Progenitor cell of endocrine pancreas (in vitro differentiated cells): Measurements from ENCODE around the gene SLC25A43. TPM values are rescaled to one million over a fixed set of nuclear protein-coding genes. Genes with fewer than 3 reads are reported as not detected.

Experiments
- DNase-seq: peaks from one replicate; pipeline ENCODE4 v3.0.0; 2021; ENCODE audit warnings: low spot score; ENCODE audit not compliant: unreplicated experiment
- H3K27ac Mint-ChIP-seq: 2 replicates; pipeline ENCODE4 v1.8.0; 2021; ENCODE audit warnings: mild to moderate bottlenecking, moderate library complexity, mixed read lengths
- H3K27me3 Mint-ChIP-seq: 2 replicates; pipeline ENCODE4 v1.8.0; 2021; ENCODE audit warnings: mixed read lengths
- H3K36me3 Mint-ChIP-seq: 2 replicates; pipeline ENCODE4 v1.8.0; 2022; ENCODE audit warnings: mixed read lengths; ENCODE audit not compliant: insufficient read depth
- H3K4me1 Mint-ChIP-seq: 2 replicates; pipeline ENCODE4 v1.8.0; 2021; ENCODE audit warnings: low read depth, mixed read lengths
- H3K4me3 Mint-ChIP-seq: 2 replicates; pipeline ENCODE4 v1.8.0; 2021; ENCODE audit warnings: low read depth, mild to moderate bottlenecking, moderate library complexity, mixed read lengths
- H3K9me3 Mint-ChIP-seq: 2 replicates; pipeline ENCODE4 v1.8.0; 2021; ENCODE audit warnings: low read depth, mixed read lengths
- CTCF ChIP-seq: fragments of 200-600 bp; sonication (generic); IDR thresholded peaks from one replicate; pipeline ENCODE4 v1.5.0; 2021; ENCODE audit warnings: antibody characterized with exemption, mild to moderate bottlenecking; ENCODE audit not compliant: unreplicated experiment
- total RNA-seq: library from RNA; stranded (reverse); gene quantifications from 2 replicates; pipeline ENCODE4 v1.2.1, GENCODE V29; 2021

The SLC25A43 gene
- total RNA-seq, 1 donor from 2014 or later = 4.1 TPM

- H3K27ac Mint-ChIP-seq = no peak overlapping the region
- no peak overlapping the region for H3K4me3 Mint-ChIP-seq
- no peak for DNase-seq
- H3K36me3 Mint-ChIP-seq = no peaks in the 10 kb centered on the region
- H3K27me3 Mint-ChIP-seq = no peaks in the 10 kb centered on the region
- no peak for TF ChIP-seq CTCF
- H3K9me3 Mint-ChIP-seq = peaks cover 6% of the 10 kb centered on the region
- H3K4me1 Mint-ChIP-seq = peaks cover 2% of the 10 kb centered on the region
These were observed 68.3 kb downstream of the SLC25A43 start for GRCh38 chrX:119467433-119467832.

GRCh38 chrX:119467842-119468550 lies 68.9 kb downstream of the SLC25A43 start, which contains the start of gene SLC25A5:
Gene SLC25A5, plus strand, starts transcription at chrX:119468444. Its CDS starts 72 bp downstream, at chrX:119468516.
- DNase-seq = peak; percentile 58
- peaks cover 3% of the 10 kb centered on the region for H3K9me3 Mint-ChIP-seq
- peaks cover 2% of the 10 kb centered on the region for H3K4me1 Mint-ChIP-seq
- peak within 1 kb of the TSS; percentile 82 for H3K27ac Mint-ChIP-seq
- peak within 1 kb of the TSS; percentile 86 for H3K4me3 Mint-ChIP-seq
- no peaks in the 10 kb centered on the region for H3K36me3 Mint-ChIP-seq
- TF ChIP-seq CTCF = no peak
- no peaks in the 10 kb centered on the region for H3K27me3 Mint-ChIP-seq

- Mint-ChIP-seq H3K27me3 (no peaks in the 10 kb centered on the region), H3K9me3 (no peaks in the 10 kb centered on the region), H3K4me1 (peaks cover 2% of the 10 kb centered on the region), H3K4me3 (peak overlapping the region; percentile 86), H3K36me3 (no peaks in the 10 kb centered on the region), H3K27ac (peak overlapping the region; percentile 82)
- DNase-seq = peak; percentile 77
- TF ChIP-seq CTCF = peak; percentile 68
These were observed 69.6 kb downstream of the SLC25A43 start for GRCh38 chrX:119468551-119469312.

GRCh38 chrX:119469313-119469635 lies 70.1 kb downstream of the SLC25A43 start:
- no peak for TF ChIP-seq CTCF
- no peaks in the 10 kb centered on the region for H3K27me3 Mint-ChIP-seq
- DNase-seq = no peak
- H3K4me1 Mint-ChIP-seq = peaks cover 2% of the 10 kb centered on the region
- peak overlapping the region; percentile 71 for H3K4me3 Mint-ChIP-seq
- no peaks in the 10 kb centered on the region for H3K9me3 Mint-ChIP-seq
- peak overlapping the region; percentile 59 for H3K27ac Mint-ChIP-seq
- no peaks in the 10 kb centered on the region for H3K36me3 Mint-ChIP-seq

- H3K4me1 Mint-ChIP-seq = peaks cover 14% of the 10 kb centered on the region
- H3K4me3 Mint-ChIP-seq = no peak overlapping the region
- no peak overlapping the region for H3K27ac Mint-ChIP-seq
- no peaks in the 10 kb centered on the region for H3K27me3 Mint-ChIP-seq
- TF ChIP-seq CTCF = no peak
- peaks cover 4% of the 10 kb centered on the region for H3K9me3 Mint-ChIP-seq
- DNase-seq = no peak
- H3K36me3 Mint-ChIP-seq = no peaks in the 10 kb centered on the region
These were observed 75.7 kb downstream of the SLC25A43 start for GRCh38 chrX:119474615-119475388.
